ENCODE measurements around the gene HCFC1. TPM values are rescaled to one million over a fixed set of nuclear protein-coding genes. Genes with fewer than 3 reads are reported as not detected.

HCFC1 gene
- total and polyA plus RNA-seq, 11 donors: 11.8 to 72.6 (median 33.8) TPM

- TF ChIP-seq CTCF (IDR thresholded peaks at IDR 0.05) (no peak), POLR2A (IDR thresholded peaks at IDR 0.05) (no peak)
- WGBS, 4 donors: 65 to 72% (median 69%) methylated on average over 13 to 14 of the region's 14 CpGs
- peaks cover 0 to 13% (median 0%) of the 10 kb centered on the region in 9 donors for H3K27me3 ChIP-seq
- no peaks in the 10 kb centered on the region for H3K9me3 ChIP-seq
- DNase-seq (peak in 1 of 5 donors; percentile 41), ATAC-seq (no peak)
- peak overlapping the region; percentile 34 to 100 (median 100) for H3K27ac ChIP-seq
- intact Hi-C loops (cut with DNase I): loop anchor here in 2 of 10 donors (5.0 kb wide), 2 partner anchors 48 to 123 kb away; partner anchors contain the start of gene MECP2 (in 1 of the 2)
- H3K36me3 ChIP-seq: no peaks in the 10 kb centered on the region
- H3K4me3 ChIP-seq: peak overlapping the region in 4 of 12 donors; percentile 55 to 94 (median 91)
- H3K4me1 ChIP-seq: peaks cover 0 to 33% (median 16%) of the 10 kb centered on the region in 12 donors
These were observed 2.5 kb upstream of the HCFC1 start for GRCh38 chrX:153974003-153974725.

GRCh38 chrX:153973127-153974002 lies 1.7 kb upstream of the HCFC1 start:
- DNase-seq (no peak), ATAC-seq (no peak)
- Histone ChIP-seq H3K27ac (peak overlapping the region; percentile 94 to 100 (median 100)), H3K36me3 (no peaks in the 10 kb centered on the region), H3K4me1 (peaks cover 0 to 41% (median 24%) of the 10 kb centered on the region in 12 donors), H3K4me3 (peak overlapping the region; percentile 3 to 95 (median 90)), H3K27me3 (peaks cover 0 to 13% (median 0%) of the 10 kb centered on the region in 9 donors), H3K9me3 (no peaks in the 10 kb centered on the region)
- TF ChIP-seq POLR2A (IDR thresholded peaks at IDR 0.05) (no peak), CTCF (IDR thresholded peaks at IDR 0.05) (no peak)
- WGBS, 4 donors: 28 to 55% (median 43%) methylated on average over 20 of the region's 20 CpGs
- intact Hi-C loops (cut with DNase I): loop anchor here in 2 of 10 donors (5.0 kb wide), 2 partner anchors 49 to 124 kb away; partner anchors contain the start of gene MECP2 (in 1 of the 2)

- H3K27ac ChIP-seq: peak within 1 kb of the TSS; percentile 94 to 100 (median 100)
- WGBS, 4 donors: 0 to 9% (median 1%) methylated on average over 14 to 103 of the region's 103 CpGs
- peak; percentile 85 to 93 (median 90) for DNase-seq
- no peak for TF ChIP-seq CTCF (IDR thresholded peaks at IDR 0.05)
- no peak for TF ChIP-seq POLR2A (IDR thresholded peaks at IDR 0.05)
- no peaks in the 10 kb centered on the region for H3K9me3 ChIP-seq
- H3K4me3 ChIP-seq: peak within 1 kb of the TSS; percentile 43 to 95 (median 90)
- ATAC-seq: peak; percentile 14 to 71 (median 48)
- no peaks in the 10 kb centered on the region for H3K36me3 ChIP-seq
- intact Hi-C loops (cut with DNase I): loop anchor here in 2 of 10 donors (5.0 kb wide), 2 partner anchors 50 to 125 kb away; partner anchors contain the start of gene MECP2 (in 1 of the 2)
- peaks cover 0 to 10% (median 0%) of the 10 kb centered on the region in 9 donors for H3K27me3 ChIP-seq
- peaks cover 0 to 49% (median 31%) of the 10 kb centered on the region in 12 donors for H3K4me1 ChIP-seq
These were observed 929 bp upstream of the HCFC1 start, which contains the start of gene TMEM187 for GRCh38 chrX:153972368-153973126. Gene TMEM187, plus strand, starts transcription at chrX:153972754. Its CDS starts 9,309 bp downstream, at chrX:153982063.
